ENCODE measurements around the gene TOLLIP. TPM values are rescaled to one million over a fixed set of nuclear protein-coding genes. Genes with fewer than 3 reads are reported as not detected.

Gene TOLLIP
- total and polyA plus RNA-seq, 9 of the 15 experiments (the other 6 are each of a cell fraction or from before 2014, with no cell fraction given), result 0.23 to 22.8 (median 7.1) TPM

DNA sequence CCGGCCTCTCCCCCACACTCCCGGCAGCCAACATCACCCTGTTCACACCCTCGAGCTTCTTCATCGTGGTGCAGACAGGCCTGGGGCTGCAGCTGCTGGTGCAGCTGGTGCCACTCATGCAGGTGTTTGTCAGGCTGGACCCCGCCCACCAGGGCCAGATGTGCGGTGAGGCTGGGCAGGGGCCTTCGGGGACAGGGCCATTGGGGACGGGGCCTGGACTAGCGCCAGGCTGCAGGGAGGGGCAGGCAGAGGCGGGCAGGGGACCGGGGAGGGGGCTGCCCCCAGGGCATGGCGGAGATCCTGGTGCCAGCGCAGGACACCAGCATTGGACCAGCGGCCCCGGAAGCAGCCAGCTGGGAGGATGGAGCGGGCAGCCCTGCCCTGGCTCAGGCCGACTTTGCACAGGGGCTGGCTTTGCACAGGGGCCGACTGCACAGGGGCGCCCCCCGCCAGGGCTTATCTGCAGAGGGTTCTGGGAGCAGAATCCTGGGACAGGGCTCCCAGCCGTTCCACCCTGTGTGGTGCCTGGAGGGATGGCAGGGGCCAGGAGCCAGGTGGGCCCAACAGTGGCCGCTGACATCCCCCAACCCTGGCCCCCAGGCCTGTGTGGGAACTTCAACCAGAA, 77.9 kb downstream of the TOLLIP start:
- no TSS peak for BruUV-seq (replicated peaks)
- CTCF ChIA-PET (ENCODE audit: low intra/inter-chr PET ratio), result no interaction called here
- 0 out of 2 replicates have a peak, but pooled peaks cover 3% of the 10 kb centered on the region for H4K20me1 ChIP-seq (replicated peaks; ENCODE audit: control insufficient read depth, insufficient read depth, low read length)
- no peak overlapping the region for H3K4me3 ChIP-seq
- ATAC-seq (no peak), DNase-seq (ENCODE audit: extremely low read depth in 1 of 4, low spot score in 3 of 4) (peak in 1 of 4 experiments; percentile 8), FAIRE-seq (no peak)
- no peak overlapping the region for H3K4me2 ChIP-seq (ENCODE audit: insufficient read depth, low read length)
- intact Hi-C loops (cut with micrococcal nuclease) (no loop called here), in situ Hi-C loops (cut with MboI) (no loop called here)
- peaks cover 0 to 64% of the 10 kb centered on the region in 2 experiments; a peak in 2 of 5 replicates for H3K4me1 ChIP-seq (replicated peaks in 1 of 2; ENCODE audit: control insufficient read depth in 2 of 2, insufficient read depth in 2 of 2, low read length in 2 of 2)
- H3K27ac ChIP-seq (ENCODE audit: extremely low read depth, low read depth, low read length), result no peak overlapping the region
- H3K9me1 ChIP-seq (ENCODE audit: control insufficient read depth, insufficient read depth, low read length), result peaks cover 2% of the 10 kb centered on the region
- POLR2A ChIA-PET, result interaction anchor here (1.1 kb wide), 1 partner anchor 235 kb away, joined by 4 read pairs; no protein-coding TSS in a partner anchor
- no peaks in the 10 kb centered on the region for H3K9me3 ChIP-seq (replicated peaks; ENCODE audit: control insufficient read depth, insufficient read depth, low read depth, low read length)
- H3K36me3 ChIP-seq (ENCODE audit: control insufficient read depth, insufficient read depth, low read length), result no peaks in the 10 kb centered on the region
- no peaks in the 10 kb centered on the region for H3K79me2 ChIP-seq (ENCODE audit: control insufficient read depth, insufficient read depth, low read length)
- 4% methylated on average over 20 of the region's 22 CpGs for WGBS (ENCODE audit: insufficient coverage, low coverage, missing lambda C conversion rate)
- H3K27me3 ChIP-seq (ENCODE audit: control insufficient read depth in 2 of 2, insufficient read depth in 2 of 2, low read length in 2 of 2), result peaks cover 0 to 52% of the 10 kb centered on the region in 2 experiments; a peak in 2 of 5 replicates
- H2AFZ ChIP-seq (ENCODE audit: low read depth, low read length), result no peak overlapping the region
- no peak overlapping the region for H3K9ac ChIP-seq (ENCODE audit: insufficient read depth in 1 of 2, low read depth in 2 of 2, low read length in 2 of 2)
- no peak for TF ChIP-seq POLR2AphosphoS2 (IDR thresholded peaks at IDR 0.05; ENCODE audit: low read length)
- TF ChIP-seq HOMEZ (CRISPR knock-in tag; IDR thresholded peaks at IDR 0.05), result no peak
- no peak for TF ChIP-seq ZNF408 (CRISPR knock-in tag; IDR thresholded peaks at IDR 0.05; ENCODE audit: low read depth)
- TF ChIP-seq LCOR (CRISPR knock-in tag; IDR thresholded peaks at IDR 0.05), result no peak
- TF ChIP-seq ATF3 (IDR thresholded peaks at IDR 0.05), result no peak
- no peak for TF ChIP-seq ATF3 (CRISPR knock-in tag; conservative IDR thresholded peaks at IDR 0.05)
- no peak for TF ChIP-seq NR3C1 (CRISPR knock-in tag; IDR thresholded peaks at IDR 0.05)
- no peak for TF ChIP-seq GTF2F1 (IDR thresholded peaks at IDR 0.05; ENCODE audit: low read depth, low read length)
- TF ChIP-seq, protein P1, sequence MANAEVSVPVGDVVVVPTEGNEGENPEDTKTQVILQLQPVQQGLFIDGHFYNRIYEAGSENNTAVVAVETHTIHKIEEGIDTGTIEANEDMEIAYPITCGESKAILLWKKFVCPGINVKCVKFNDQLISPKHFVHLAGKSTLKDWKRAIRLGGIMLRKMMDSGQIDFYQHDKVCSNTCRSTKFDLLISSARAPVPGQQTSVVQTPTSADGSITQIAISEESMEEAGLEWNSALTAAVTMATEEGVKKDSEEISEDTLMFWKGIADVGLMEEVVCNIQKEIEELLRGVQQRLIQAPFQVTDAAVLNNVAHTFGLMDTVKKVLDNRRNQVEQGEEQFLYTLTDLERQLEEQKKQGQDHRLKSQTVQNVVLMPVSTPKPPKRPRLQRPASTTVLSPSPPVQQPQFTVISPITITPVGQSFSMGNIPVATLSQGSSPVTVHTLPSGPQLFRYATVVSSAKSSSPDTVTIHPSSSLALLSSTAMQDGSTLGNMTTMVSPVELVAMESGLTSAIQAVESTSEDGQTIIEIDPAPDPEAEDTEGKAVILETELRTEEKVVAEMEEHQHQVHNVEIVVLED (CRISPR knock-in tag; IDR thresholded peaks at IDR 0.05), result no peak
- no peak for TF ChIP-seq MYC (IDR thresholded peaks at IDR 0.05; ENCODE audit: low read depth, low read length)
- no peak for TF ChIP-seq MYC (CRISPR knock-in tag; IDR thresholded peaks at IDR 0.05; ENCODE audit: borderline replicate concordance, low read depth)
- no peak for TF ChIP-seq RBM15 (IDR thresholded peaks at IDR 0.05; ENCODE audit: insufficient read depth, low read length)
- TF ChIP-seq, protein P2, sequence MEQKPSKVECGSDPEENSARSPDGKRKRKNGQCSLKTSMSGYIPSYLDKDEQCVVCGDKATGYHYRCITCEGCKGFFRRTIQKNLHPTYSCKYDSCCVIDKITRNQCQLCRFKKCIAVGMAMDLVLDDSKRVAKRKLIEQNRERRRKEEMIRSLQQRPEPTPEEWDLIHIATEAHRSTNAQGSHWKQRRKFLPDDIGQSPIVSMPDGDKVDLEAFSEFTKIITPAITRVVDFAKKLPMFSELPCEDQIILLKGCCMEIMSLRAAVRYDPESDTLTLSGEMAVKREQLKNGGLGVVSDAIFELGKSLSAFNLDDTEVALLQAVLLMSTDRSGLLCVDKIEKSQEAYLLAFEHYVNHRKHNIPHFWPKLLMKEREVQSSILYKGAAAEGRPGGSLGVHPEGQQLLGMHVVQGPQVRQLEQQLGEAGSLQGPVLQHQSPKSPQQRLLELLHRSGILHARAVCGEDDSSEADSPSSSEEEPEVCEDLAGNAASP (IDR thresholded peaks at IDR 0.05), result no peak
- no peak for TF ChIP-seq ZFP30 (CRISPR knock-in tag; IDR thresholded peaks at IDR 0.05; ENCODE audit: borderline replicate concordance)
- no peak for TF ChIP-seq HNRNPLL (IDR thresholded peaks at IDR 0.05; ENCODE audit: low read depth, low read length, poor library complexity, severe bottlenecking)

Measured in K562 (cell line).